HEK293T (cell line): ENCODE results near the gene VWC2.

Source experiments
- CTCF ChIA-PET: fragments of 350-600 bp; formaldehyde crosslinking; extraction: SDS; loops from one replicate; lab custom pipeline; 2021; ENCODE audit warnings: antibody characterized with exemption, inconsistent platforms; lab: Yijun Ruan, JAX
- POLR2A ChIA-PET: fragments of 350-600 bp; formaldehyde crosslinking; extraction: SDS; loops from one replicate; lab custom pipeline; 2020; ENCODE audit warnings: antibody characterized with exemption, inconsistent platforms; lab: Yijun Ruan, JAX
- DNase-seq: peaks from one replicate; pipeline ENCODE4 v3.0.0; 2012; ENCODE audit warnings: mixed read lengths; ENCODE audit errors: extremely low spot score
- ARNT ChIP-seq: fragments of 450-650 bp; IDR thresholded peaks from 2 replicates; pipeline ENCODE4 v1.6.1; 2017; ENCODE audit warnings: mild to moderate bottlenecking
- BHLHE40 ChIP-seq: fragments of 450-650 bp; IDR thresholded peaks from 2 replicates; pipeline ENCODE4 v1.6.1; 2016; ENCODE audit warnings: mild to moderate bottlenecking, moderate library complexity, borderline replicate concordance
- CTBP1 ChIP-seq: fragments of 450-650 bp; IDR thresholded peaks from 2 replicates; pipeline ENCODE4 v1.6.1; 2016; ENCODE audit warnings: borderline replicate concordance
- ELF4 ChIP-seq: fragments of 450-650 bp; IDR thresholded peaks from 2 replicates; pipeline ENCODE4 v1.6.1; 2017; ENCODE audit warnings: antibody characterized with exemption
- FOXA1 ChIP-seq: fragments of 450-650 bp; IDR thresholded peaks from 2 replicates; pipeline ENCODE4 v1.6.1; 2016; ENCODE audit warnings: mild to moderate bottlenecking
- FOXK2 ChIP-seq: fragments of 450-650 bp; IDR thresholded peaks from 2 replicates; pipeline ENCODE4 v1.6.1; 2016; ENCODE audit warnings: mild to moderate bottlenecking
- FOXM1 ChIP-seq: fragments of 450-650 bp; IDR thresholded peaks from 2 replicates; pipeline ENCODE4 v1.6.1; 2017; ENCODE audit warnings: mild to moderate bottlenecking, borderline replicate concordance
- HDGF ChIP-seq: fragments of 450-650 bp; IDR thresholded peaks from 2 replicates; pipeline ENCODE4 v1.6.1; 2017; ENCODE audit warnings: antibody characterized with exemption, borderline replicate concordance
- L3MBTL2 ChIP-seq: fragments of 450-650 bp; conservative IDR thresholded peaks from 2 replicates; pipeline ENCODE4 v1.6.1; 2016; ENCODE audit warnings: mild to moderate bottlenecking
- LEF1 ChIP-seq: fragments of 450-650 bp; IDR thresholded peaks from 2 replicates; pipeline ENCODE4 v1.6.1; 2017; ENCODE audit warnings: mild to moderate bottlenecking, borderline replicate concordance
- NFRKB ChIP-seq: fragments of 450-650 bp; IDR thresholded peaks from 2 replicates; pipeline ENCODE4 v1.6.1; 2016; ENCODE audit warnings: mild to moderate bottlenecking, moderate library complexity
- SP1 ChIP-seq: fragments of 450-650 bp; IDR thresholded peaks from 2 replicates; pipeline ENCODE4 v1.6.1; 2017
- SUZ12 ChIP-seq: fragments of 450-650 bp; IDR thresholded peaks from 2 replicates; pipeline ENCODE4 v1.6.1; 2016; ENCODE audit warnings: mild to moderate bottlenecking
- TARDBP ChIP-seq: fragments of 450-650 bp; IDR thresholded peaks from 2 replicates; pipeline ENCODE4 v1.6.1; 2016
- ZNF384 ChIP-seq: fragments of 450-650 bp; IDR thresholded peaks from 2 replicates; pipeline ENCODE4 v1.6.1; 2016
- TF ChIP-seq, protein P1 (sequence below): fragments of 450-650 bp; IDR thresholded peaks from 2 replicates; pipeline ENCODE4 v1.6.1; 2016

The VWC2 gene

DNA sequence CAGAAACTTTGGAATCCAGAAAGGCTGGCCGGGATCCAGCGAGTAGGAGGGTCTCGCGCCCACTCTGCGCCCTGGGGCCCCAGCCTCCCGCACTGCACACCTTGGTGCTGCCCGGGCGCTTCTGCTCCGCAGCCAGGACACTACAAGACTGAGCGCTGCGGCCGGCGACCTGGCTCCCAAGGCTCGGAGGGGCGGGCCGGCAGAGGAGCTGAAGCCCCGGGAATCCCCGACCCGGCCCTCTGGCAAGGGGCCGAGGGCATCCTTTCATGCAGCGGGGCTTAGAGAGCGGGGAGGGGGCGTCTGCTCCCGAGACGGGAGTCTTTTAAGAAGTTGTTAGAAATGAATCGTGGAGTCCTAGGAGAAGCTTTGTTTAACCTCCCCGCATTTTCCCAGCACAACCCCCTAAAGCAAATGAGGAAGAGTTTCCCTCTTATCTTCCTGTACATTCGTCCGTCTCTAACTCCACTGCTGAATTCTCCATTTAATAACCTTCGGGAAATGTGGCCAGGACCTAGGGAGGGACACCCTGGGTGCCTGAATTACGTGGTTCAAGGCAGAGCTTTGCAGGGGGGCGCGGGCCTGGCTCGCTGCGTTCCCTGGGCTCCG is 1.1 kb downstream of the VWC2 start:
- POLR2A ChIA-PET, result no interaction called here
- no peak for DNase-seq
- CTCF ChIA-PET, result no interaction called here
- TF ChIP-seq, protein P1, sequence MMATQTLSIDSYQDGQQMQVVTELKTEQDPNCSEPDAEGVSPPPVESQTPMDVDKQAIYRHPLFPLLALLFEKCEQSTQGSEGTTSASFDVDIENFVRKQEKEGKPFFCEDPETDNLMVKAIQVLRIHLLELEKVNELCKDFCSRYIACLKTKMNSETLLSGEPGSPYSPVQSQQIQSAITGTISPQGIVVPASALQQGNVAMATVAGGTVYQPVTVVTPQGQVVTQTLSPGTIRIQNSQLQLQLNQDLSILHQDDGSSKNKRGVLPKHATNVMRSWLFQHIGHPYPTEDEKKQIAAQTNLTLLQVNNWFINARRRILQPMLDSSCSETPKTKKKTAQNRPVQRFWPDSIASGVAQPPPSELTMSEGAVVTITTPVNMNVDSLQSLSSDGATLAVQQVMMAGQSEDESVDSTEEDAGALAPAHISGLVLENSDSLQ, result no peak
- no peak for TF ChIP-seq FOXK2
- TF ChIP-seq SP1, result no peak
- no peak for TF ChIP-seq ELF4
- TF ChIP-seq NFRKB, result no peak
- TF ChIP-seq ZNF384, result no peak
- no peak for TF ChIP-seq SUZ12
- TF ChIP-seq L3MBTL2, result no peak
- no peak for TF ChIP-seq LEF1

- TF ChIP-seq BHLHE40, result no peak
- TF ChIP-seq L3MBTL2, result no peak
- TF ChIP-seq, protein P1, result no peak
- no peak for TF ChIP-seq ZNF384
- no peak for TF ChIP-seq HDGF
- TF ChIP-seq ARNT, result no peak
- no peak for TF ChIP-seq SUZ12
- no peak for TF ChIP-seq FOXK2
- TF ChIP-seq FOXA1, result no peak
- no peak for TF ChIP-seq TARDBP
- no peak for TF ChIP-seq LEF1
- no peak for TF ChIP-seq ELF4
- no peak for TF ChIP-seq NFRKB
- no peak for TF ChIP-seq CTBP1
- TF ChIP-seq FOXM1, result no peak
- no peak for TF ChIP-seq SP1
- ChIA-PET CTCF (no interaction called here), POLR2A (no interaction called here)
- no peak for DNase-seq
Observed at GRCh38 chr7:49775065-49775948, 1.9 kb downstream of the VWC2 start.

DNA sequence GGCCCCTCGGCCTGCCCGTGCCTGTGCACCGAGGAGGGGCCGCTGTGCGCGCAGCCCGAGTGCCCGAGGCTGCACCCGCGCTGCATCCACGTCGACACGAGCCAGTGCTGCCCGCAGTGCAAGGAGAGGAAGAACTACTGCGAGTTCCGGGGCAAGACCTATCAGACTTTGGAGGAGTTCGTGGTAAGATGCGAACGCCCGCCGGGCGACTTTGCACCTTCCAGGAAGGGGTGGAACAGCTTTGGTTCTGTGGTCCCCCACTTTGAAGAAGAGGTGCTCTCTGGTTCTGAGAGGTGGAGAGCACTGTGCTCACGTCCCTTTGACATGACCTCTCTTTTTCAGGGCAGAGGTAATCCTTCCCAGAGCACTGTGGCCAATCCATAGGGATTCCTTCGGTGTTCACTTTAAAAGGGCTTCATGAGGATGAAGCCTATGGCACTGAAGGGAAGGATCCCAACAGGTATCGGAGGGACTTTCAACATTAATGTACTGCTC is 2.6 kb downstream of the VWC2 start:
- ChIA-PET CTCF (no interaction called here), POLR2A (no interaction called here)
- TF ChIP-seq LEF1 (no peak), NFRKB (no peak), SUZ12 (no peak), SP1 (no peak), ARNT (no peak)
- no peak for DNase-seq

DNA sequence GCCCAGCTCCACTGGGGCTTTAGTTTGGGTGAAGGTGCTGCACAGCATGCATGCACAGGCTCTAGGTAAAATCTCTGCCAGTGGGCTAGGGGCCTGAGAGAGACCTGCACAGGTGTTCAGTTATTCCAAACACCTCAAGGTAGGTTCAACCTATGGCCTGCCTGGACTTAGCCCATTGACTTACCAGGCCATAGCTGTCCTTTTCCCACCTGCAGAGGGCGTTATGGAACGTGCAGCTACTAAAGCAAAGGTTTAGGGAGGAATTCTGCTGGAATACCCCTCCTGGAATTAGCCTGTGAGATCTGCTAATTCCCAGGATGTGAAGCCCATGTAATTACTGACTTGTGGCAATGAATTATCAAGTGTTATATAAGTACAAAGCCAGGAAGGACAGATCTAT is 3.6 kb downstream of the VWC2 start:
- TF ChIP-seq FOXK2 (no peak), LEF1 (no peak), SUZ12 (no peak), SP1 (no peak), HDGF (no peak), L3MBTL2 (no peak), ARNT (no peak), ELF4 (no peak), CTBP1 (no peak)
- ChIA-PET CTCF (interaction anchor here (1.0 kb wide), 1 partner anchor 14 kb away, joined by 3 read pairs; no protein-coding TSS in a partner anchor), POLR2A (no interaction called here)
- DNase-seq, result no peak

DNA sequence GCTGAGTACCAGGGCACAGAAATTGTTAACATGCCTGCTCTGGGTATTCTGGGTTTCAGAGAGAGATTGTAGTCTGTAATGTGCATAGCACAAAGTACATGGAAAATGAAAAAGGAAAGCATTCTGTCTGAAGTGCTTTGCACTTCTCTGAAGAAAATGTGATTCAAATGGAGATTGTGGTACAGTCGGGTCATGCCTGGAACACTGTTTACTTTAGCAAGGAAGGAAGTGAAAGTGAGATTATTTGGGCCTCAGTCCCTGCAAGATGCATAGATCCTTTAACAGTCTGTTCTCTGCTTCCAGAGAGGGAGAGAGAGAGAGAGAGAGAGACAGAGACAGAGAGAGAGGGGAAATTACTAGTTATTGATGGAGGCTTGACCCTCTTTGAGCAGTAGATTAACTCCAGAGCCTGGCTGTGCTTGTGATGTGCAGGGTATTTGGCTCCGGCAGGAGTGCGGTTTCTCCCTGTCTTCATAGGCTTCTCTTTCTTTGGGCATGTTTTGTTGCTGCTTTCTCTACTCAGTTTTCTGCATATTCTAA is 5.4 kb downstream of the VWC2 start:
- ChIA-PET POLR2A (no interaction called here), CTCF (no interaction called here)
- TF ChIP-seq LEF1, result no peak
- no peak for TF ChIP-seq L3MBTL2
- no peak for TF ChIP-seq TARDBP
- no peak for TF ChIP-seq FOXK2
- no peak for TF ChIP-seq ZNF384
- TF ChIP-seq, protein P1, result no peak
- no peak for TF ChIP-seq CTBP1
- no peak for TF ChIP-seq ARNT
- no peak for TF ChIP-seq ELF4
- TF ChIP-seq BHLHE40, result no peak
- no peak for TF ChIP-seq NFRKB
- no peak for TF ChIP-seq HDGF
- TF ChIP-seq SUZ12, result no peak
- TF ChIP-seq SP1, result no peak
- TF ChIP-seq FOXA1, result no peak
- TF ChIP-seq FOXM1, result no peak
- no peak for DNase-seq

- no peak for DNase-seq
- CTCF ChIA-PET, result no interaction called here
- TF ChIP-seq TARDBP (no peak), ZNF384 (no peak), LEF1 (no peak), FOXA1 (no peak), L3MBTL2 (no peak), FOXM1 (no peak), BHLHE40 (no peak), ARNT (no peak), ELF4 (no peak), SUZ12 (no peak), SP1 (no peak), NFRKB (no peak), CTBP1 (no peak), FOXK2 (no peak), HDGF (no peak)
- TF ChIP-seq, protein P1, result no peak
- POLR2A ChIA-PET, result no interaction called here
Observed at GRCh38 chr7:49780953-49781352, 7.5 kb downstream of the VWC2 start.
